Activated naive CD4-positive, alpha-beta T cell treated with anti-CD3 and anti-CD28 coated beads, Interleukin-2, amount 50 U/mL, for 16 hours (primary cell): ENCODE data around the gene FGF12.
A peak's percentile ranks its signal among the peaks of the same experiment; 100 is the strongest.
"Not testable (repeated sequence)": the region's sequence is repeated elsewhere in the genome, so short reads cannot be mapped to it uniquely, and the experiment has no call there.

Experiments
- DNase-seq: peaks from one replicate; pipeline ENCODE4 v3.0.0-alpha.2; 2020

FGF12 gene

DNA sequence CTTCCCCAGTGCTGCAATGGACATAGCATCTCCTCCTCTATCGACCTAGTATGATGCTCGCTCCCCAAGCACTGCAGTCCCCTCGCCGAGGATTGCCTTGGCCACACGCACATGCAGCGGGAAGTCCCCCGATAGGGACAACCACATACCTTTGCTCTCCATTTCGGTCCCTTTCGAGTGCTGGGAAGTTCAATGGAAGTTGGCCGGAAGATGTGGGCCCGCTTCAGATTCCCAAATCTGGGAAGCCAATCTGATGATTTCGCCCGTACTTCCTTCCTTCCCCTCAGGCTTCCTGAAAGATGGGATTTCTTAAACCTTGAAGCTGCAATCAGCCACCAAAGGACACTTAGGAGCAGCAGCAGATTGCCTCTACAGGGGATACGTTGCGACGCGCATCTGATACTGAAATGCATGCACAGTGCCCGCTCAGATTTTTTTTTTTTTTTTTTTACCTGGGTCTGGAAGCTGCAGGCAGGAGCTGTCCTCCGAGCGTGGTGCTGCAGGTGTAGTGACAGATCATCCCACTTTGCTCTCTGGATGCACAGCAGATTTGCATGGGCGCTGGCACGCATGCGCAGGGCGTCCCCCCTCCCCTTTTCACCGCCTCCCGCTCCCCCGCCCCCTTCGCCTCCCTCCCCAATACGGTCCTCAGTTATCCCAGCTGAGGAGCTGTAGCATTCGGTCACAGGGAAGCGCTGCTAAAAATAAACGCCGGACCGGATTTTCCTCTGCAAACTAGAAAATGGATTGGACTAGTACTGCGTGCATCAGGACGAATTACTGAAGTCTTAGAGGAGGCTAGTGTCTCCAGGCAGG lies at the start of gene FGF12:
Gene FGF12 (minus strand): TSS at position 510 of the 816 bp plus-strand sequence.
- DNase-seq = peak; percentile 13

- DNase-seq = not testable (repeated sequence)
These were observed 47.0 kb upstream of the FGF12 start for GRCh38 chr3:192774341-192774740.

DNA sequence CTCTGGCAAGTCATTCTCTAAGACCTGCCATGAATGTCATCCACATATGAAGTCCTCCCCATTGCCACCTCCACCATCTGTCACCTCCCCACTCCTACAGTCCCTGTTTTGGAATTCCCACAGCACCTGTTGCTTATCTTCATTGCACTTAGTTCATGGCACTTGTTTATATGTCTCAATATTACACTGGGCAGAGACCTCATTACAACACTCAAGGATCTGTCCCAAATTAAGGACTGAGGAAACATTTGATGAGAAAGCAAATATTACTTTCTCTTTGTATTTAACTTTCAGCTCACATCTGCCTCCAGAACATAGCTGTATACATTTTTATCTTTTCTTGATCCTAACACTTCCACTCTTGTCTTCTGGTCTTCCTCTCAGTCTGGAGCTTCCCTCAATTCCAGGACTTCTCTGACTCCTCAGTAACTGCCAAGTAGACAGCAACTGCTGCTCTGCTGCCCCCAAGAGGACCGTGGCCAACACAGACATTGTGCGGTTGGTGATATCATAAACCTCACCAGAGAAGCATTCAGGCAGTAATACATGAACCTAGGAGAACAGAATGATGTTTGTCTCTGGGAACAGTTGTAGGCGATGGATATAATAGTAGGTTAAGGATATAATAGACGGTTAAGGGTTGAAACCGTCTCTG lies 45.0 kb upstream of the FGF12 start:
- DNase-seq = no peak

DNA sequence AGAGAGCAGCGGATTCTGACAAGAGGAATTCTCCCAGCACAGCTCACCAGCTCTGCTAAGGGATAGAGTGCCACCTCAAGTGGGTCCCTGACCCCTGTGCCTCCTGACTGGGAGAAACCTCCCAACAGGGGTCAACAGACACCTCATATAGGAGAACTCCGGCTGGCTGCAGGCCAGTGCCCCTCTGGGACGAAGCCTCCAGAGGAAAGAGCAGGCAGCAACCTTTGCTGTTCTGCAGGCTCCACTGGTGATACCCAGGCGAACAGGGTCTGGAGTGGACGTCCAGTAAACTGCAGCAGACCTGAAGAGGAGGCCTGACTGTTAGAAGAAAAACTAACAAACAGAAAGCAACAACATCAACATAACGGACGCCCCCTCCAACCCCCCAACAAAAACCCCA lies 31.3 kb upstream of the FGF12 start:
- no peak for DNase-seq

DNA sequence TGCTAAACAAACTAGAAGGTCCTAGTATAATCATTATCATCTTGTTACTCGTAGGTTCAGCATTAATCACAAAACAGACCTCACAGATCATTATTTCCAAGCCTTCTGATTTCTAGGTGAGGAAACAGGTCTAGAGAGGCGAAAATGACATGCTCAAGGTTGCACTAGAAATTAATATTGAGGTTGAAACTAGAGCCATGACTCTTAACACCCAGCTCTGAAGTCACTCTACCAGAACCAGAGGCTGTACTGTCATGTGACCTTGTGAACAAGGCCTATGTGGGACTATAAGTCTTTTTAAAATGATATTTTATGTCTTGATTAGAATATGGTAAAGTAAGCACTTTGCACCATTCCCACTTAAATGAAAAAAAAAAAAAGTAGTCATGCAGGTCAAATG lies 23.8 kb upstream of the FGF12 start:
- no peak for DNase-seq

DNA sequence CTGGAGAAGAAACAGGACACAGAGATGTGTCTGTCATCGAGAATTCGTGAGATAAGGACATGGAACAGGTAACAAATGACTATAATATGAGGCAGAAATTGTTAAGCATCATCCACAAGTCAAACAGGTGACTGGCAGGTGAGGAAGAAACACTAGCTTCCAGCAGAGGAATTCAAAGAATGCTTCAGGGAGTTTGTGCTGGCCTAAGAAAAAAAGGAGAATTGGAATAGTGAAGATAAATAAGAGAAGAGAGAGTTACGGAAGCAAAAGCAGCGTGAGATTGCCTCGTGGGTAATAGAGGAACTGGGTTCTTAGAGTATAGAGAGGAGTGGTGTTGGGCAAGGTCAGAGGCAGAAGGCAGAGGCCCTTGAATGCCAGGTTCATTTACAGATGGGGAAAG lies 22.9 kb upstream of the FGF12 start:
- no peak for DNase-seq

DNA sequence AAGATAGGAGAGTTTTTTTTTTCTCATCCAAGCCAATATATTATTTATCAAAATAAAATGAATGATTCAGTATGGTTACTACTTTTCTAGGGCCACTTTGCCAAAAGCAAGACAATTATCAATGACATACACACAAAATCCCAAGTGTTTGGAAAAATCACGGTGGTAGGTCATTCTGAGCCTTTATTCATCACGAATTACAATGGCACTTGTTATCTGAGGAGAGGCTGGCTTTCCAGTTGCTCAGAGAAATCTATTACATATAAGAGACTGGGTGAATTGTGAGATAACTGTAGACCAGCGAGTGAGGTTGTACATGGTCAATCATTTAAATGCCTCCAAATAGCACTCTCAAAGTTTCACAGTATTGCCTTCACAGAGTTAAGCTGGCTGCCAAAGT lies 20.4 kb upstream of the FGF12 start:
- no peak for DNase-seq

DNA sequence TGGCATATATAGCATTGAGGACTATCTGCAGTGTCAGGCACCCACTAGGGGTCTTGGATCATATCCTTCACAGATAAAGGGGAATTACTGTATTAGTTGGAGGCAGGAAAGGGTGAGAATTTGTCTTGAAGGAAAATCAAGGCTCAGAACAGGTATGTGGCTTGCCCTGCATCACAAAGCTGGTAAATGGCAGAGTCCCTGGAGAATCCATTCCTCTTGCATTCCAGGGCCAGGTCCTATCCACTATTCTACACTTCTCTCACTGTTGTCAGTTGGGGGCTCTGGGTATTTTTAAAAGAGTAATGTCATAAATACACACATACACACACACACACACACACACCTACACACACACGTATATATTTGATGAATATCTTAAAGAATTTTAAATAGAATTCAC lies 19.8 kb upstream of the FGF12 start:
- DNase-seq = no peak

DNA sequence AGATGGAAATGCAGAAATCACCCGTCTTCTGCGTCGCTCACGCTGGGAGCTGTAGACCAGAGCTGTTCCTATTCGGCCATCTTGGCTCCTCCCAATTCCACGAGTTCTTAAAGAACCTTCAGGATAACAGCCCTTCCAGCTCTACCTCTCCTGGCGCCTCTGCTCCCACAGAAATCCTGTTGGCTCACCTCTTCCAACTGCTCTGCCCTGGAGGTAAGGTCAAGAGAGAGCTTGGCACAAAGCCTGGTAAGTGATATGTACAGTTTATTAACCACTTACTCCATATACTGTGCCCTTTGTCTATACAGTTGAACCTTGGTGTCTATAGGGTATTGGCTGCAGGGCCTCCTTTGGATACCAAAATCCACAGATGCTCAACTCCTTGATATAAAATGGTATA lies 17.8 kb upstream of the FGF12 start:
- DNase-seq = no peak

- DNase-seq = not testable (repeated sequence)
These were observed 17.3 kb upstream of the FGF12 start for GRCh38 chr3:192744604-192745003.

- DNase-seq = no peak
These were observed 10.2 kb upstream of the FGF12 start for GRCh38 chr3:192737506-192737905.

- DNase-seq = no peak
These were observed 3.9 kb upstream of the FGF12 start for GRCh38 chr3:192731233-192731632.

DNA sequence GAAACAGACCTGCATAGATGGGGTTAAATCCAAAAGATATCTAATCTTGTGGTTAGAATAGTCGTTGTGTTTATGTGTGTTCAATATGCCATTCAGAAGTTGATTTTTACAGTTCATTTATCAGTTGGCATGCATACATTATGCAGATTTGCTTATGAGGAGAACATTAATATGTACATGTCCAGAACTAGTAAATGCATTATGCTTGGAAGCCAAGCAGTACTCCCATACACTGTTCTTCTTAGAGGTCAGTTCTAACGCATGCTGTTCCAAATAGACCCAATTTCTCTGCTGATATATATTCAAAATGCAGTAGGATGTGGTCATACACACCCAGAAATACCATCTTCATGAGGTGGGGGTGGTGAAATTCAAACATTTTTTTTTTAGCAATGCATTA lies 956 bp downstream of the FGF12 start:
- DNase-seq = no peak

DNA sequence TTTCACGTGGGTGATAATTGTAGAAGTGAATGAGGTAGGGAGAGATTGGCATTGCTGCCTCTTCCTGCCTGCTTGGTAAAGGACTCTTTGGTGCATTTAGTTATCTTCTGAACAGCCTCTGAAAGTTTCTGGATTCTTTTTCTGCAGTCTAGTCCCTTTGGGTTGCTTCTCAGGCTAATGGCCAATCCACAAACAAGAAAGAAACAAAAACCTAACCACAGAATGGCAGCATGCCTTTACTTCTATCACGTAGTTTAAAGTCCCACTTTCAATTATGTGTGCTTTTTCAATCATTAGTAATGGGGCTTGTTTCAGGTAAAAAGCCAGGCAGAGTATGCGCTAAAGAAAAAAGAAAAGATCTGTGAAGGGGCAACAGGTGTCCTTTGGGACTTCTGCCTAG lies 7.4 kb downstream of the FGF12 start:
- no peak for DNase-seq

DNA sequence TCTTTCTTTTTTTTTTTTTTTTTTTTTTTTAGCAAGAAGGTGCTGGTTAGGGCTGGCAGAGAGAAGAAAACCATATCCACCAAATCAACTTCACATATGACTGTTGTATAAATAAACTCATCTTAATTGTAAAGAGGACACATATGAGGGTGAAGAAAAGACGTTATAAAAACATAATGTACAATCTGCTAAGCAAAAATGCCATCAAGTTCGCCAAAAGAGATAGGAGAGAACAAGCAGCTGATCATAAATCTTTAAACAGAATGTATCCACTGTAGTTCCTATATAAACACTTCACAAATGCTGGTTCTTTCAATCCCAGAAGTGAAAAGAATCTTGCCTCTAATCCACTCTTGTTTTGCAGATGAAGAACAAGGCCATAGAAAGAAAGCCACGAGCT lies 9.2 kb downstream of the FGF12 start:
- DNase-seq = no peak

- DNase-seq = no peak
These were observed 12.2 kb downstream of the FGF12 start for GRCh38 chr3:192715126-192715525.

DNA sequence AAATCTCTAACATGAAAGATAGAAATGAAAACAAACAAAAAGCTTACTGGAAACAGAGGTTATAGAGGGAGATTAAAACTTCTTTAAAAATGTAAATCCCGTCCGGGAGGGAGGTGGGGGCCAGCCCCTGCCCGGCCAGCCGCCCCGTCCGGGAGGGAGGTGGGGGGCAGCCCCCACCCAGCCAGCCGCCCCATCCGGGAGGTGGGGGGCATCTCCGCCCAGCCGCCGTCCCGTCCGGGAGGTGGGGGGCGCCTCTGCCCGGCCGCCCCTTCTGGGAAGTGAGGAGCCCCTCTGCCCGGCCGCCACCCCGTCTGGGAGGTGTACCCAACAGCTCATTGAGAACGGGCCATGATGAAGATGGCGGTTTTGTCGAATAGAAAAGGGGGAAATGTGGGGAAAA lies 16.2 kb downstream of the FGF12 start:
- DNase-seq = not testable (repeated sequence)

DNA sequence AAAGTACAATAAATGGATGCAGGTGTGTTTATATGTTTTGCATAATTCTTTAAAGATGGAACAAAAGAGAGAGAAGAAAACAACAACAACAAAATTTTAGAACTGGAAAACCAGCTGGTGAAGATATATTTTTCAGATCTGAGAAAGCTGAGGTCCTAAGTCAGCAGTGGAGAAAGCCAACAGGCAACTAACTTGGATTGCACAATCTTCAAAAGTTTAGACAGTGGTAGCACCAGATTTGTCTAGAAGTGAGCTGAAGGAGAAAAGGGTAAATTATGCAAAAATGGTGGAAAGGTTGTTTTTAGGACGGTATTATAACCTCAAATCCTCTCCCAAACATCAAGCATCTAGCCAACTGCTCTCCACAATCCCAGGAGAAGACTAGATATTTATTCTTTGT lies 17.0 kb downstream of the FGF12 start:
- no peak for DNase-seq

DNA sequence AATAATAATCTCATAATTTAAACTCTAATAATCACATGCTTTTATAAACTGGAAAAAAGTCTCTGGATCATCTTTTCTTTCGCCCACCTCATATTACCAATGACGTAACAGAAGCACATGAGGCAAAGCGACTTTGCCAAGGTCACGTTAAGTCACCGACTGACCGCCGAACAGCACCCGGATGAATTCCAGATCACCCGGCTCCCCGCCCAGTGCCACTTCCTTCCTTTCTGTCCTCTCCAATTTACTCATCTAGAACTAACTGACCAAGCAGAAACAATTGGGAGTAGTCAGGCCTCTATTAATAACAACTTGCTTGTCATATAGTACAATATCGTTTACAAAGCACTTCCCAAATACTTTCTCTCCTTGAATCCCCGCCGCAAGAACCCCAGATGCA lies 21.1 kb downstream of the FGF12 start:
- DNase-seq = no peak

DNA sequence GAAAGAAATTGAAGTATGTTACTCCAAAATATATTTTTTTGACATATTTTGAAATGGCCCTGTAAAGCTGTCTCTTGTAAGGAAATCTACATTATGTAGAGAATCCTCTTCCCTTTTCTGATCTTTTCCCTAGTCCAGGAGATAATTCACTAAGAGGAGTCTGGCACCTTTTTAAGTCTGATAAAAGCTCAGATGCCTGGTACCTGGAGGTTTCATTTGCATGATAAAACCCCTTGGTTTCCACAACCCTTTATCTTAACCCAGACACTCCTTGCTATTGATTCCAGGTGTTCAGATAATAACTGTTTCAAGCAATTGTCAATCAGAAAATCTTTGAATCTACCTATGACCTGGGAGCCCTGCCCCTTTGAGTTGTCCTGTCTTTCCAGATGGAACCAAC lies 26.5 kb downstream of the FGF12 start:
- DNase-seq = no peak

DNA sequence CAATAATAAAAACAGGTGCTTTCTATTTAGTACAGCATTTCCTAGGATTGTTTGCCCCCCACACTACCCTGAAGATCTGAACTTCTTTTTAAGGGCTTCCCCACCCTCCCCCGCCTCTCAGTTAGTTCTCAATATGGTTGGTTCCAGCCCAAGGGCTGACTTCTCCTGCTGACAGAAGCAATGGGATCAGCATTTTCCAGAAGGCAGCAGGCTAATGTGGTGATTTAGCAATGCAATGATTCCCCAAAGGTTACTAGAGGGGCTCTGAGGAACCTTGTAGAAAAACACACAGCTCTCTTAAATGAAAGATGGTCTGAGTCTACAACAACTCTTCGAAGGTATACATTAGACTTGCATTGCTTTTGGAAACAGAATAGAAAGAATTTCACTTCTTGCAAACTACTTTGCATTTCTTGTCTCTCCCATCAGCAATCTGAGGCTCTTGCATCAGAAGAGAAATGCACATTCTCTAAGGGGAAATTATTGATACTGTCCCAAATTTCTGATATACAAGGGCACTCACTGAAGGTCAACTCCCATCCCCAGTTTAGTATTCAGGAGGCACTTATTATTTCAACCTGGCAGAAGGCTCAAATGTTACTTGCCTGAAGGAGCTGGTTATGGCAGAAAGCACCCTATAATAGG lies 30.3 kb downstream of the FGF12 start:
- DNase-seq = no peak

DNA sequence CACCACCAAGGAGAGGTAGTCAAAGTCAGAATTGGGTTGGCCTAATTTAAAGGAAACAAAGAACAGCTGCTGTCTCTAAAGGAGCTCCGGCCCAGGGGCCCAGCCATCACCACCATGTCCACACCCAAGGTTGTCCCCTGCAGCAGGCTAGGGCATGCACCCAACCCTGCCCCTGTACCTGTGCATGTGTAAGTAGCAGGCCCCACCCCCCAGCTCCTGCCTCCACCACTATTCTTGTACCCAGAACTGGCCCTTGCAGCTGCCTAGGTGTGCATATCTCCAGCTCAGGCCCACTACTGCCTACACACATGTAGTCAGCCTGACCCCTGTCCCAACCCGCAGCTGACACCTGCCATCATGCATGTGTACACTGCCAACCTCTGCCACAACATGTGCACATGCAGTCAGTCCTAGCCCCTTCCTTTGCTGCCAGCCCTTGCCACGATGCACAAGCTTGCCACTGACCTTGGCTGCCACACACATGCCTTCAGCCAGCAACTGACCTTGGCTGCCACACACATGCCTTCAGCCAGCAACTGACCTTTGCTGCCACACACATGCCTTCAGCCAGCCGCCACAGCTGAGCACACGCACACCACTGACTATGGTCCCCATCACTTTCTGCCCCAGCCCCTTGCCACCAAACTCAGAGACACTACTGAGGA lies 39.7 kb downstream of the FGF12 start:
- no peak for DNase-seq

GRCh38 chr3:192685801-192686200 lies 41.5 kb downstream of the FGF12 start:
- no peak for DNase-seq

DNA sequence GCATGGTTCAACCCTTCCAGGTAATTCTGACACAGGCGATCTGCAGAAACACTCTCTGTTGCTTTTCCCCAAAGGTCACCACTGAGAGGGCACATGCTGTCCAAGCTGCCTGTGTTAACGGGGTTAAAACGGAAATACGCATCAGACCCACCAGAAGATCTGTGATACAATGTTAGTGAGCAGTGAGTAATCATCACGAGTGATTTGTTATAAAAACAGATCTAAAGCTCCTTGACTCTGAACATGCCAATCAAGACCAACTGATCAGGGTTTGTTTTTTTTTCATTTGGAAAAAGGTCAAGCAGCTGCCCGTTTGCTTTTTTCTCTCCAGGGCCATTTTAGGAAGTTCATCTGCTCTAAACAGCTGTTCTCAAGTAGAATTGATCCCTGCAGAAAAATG lies 43.2 kb downstream of the FGF12 start:
- DNase-seq = no peak
